ENCODE data around the gene NDUFA11.
"Not testable (repeated sequence)": the region's sequence is repeated elsewhere in the genome, so short reads cannot be mapped to it uniquely, and the experiment has no call there.

Gene NDUFA11

DNA sequence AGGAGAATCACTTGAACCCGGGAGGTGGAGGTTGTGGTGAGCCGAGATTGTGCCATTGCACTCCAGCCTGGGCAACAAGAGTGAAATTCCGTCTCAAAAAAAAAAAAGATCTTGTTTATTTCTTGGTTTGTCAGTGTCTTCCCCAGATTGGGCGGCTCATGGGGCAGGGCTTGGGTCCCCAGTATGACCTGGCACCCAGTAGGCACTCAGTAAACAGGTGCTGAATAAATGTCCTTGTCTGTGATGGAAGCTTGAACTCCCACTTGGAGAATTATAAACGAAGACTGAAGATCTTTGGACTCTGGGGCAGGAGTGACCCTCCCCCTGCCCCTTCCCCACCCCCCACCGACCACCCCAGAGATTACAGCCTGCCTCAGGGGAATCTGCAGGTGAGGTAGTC lies 23.4 kb downstream of the NDUFA11 start:
- H3K27me3 ChIP-seq (ENCODE audit: low read depth, low read length): peaks cover 16% of the 10 kb centered on the region
- no peaks in the 10 kb centered on the region for H3K79me2 ChIP-seq (ENCODE audit: low read length)
- H4K20me1 ChIP-seq (ENCODE audit: insufficient read depth, low read length): no peaks in the 10 kb centered on the region
- H3K27ac ChIP-seq (ENCODE audit: low read length): no peak overlapping the region
- no peak overlapping the region for H3K4me2 ChIP-seq (ENCODE audit: low read length)
- no peak overlapping the region for H3K4me3 ChIP-seq (ENCODE audit: low read length)
- H3K36me3 ChIP-seq (replicated peaks; ENCODE audit: low read depth, low read length): no peaks in the 10 kb centered on the region
- TF ChIP-seq, protein P1, sequence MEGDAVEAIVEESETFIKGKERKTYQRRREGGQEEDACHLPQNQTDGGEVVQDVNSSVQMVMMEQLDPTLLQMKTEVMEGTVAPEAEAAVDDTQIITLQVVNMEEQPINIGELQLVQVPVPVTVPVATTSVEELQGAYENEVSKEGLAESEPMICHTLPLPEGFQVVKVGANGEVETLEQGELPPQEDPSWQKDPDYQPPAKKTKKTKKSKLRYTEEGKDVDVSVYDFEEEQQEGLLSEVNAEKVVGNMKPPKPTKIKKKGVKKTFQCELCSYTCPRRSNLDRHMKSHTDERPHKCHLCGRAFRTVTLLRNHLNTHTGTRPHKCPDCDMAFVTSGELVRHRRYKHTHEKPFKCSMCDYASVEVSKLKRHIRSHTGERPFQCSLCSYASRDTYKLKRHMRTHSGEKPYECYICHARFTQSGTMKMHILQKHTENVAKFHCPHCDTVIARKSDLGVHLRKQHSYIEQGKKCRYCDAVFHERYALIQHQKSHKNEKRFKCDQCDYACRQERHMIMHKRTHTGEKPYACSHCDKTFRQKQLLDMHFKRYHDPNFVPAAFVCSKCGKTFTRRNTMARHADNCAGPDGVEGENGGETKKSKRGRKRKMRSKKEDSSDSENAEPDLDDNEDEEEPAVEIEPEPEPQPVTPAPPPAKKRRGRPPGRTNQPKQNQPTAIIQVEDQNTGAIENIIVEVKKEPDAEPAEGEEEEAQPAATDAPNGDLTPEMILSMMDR (IDR thresholded peaks at IDR 0.05; ENCODE audit: low read depth, low read length): no peak
- TF ChIP-seq EZH2phosphoT487 (IDR thresholded peaks at IDR 0.05; ENCODE audit: low read depth): no peak
- H3K9me3 ChIP-seq (ENCODE audit: insufficient read depth, low read length): no peaks in the 10 kb centered on the region
- H3K9ac ChIP-seq (ENCODE audit: low read length): no peak overlapping the region
- H3K4me1 ChIP-seq (ENCODE audit: low read length): peaks cover 5% of the 10 kb centered on the region; the same call in 1 of the 2 replicates
- H2AFZ ChIP-seq (ENCODE audit: low read depth, low read length): no peak overlapping the region

DNA sequence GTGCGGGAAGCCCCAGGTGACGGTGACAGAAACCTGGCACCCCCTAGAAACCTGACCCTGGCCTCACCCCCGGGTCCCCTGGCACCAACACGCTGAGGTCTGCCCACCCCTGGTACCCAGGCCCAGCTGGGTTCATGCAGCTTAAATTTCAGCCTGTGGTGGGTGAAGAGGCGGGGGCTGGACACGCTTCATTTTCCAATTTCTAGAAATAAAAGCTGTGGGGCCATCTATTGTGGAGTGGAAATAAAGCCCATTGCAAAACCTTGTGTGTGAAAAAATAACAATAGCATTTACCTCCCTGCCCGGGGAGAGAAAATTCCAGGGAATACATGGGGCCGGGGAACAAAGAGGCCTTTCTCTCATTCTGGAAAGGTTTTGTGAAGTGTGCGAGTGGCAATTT lies 25.7 kb downstream of the NDUFA11 start:
- H3K9ac ChIP-seq (ENCODE audit: low read length): no peak overlapping the region
- H3K27ac ChIP-seq (ENCODE audit: low read length): no peak overlapping the region

GRCh38 chr19:5877427-5877826 lies 26.2 kb downstream of the NDUFA11 start:
- Histone ChIP-seq H3K4me2 (ENCODE audit: low read length) (no peak overlapping the region), H4K20me1 (ENCODE audit: insufficient read depth, low read length) (no peaks in the 10 kb centered on the region), H3K36me3 (replicated peaks; ENCODE audit: low read depth, low read length) (no peaks in the 10 kb centered on the region), H3K4me3 (ENCODE audit: low read length) (no peak overlapping the region), H3K9me3 (ENCODE audit: insufficient read depth, low read length) (no peaks in the 10 kb centered on the region), H3K27me3 (ENCODE audit: low read depth, low read length) (peaks cover 15% of the 10 kb centered on the region), H3K4me1 (ENCODE audit: low read length) (no peaks in the 10 kb centered on the region), H3K9ac (ENCODE audit: low read length) (no peak overlapping the region), H2AFZ (ENCODE audit: low read depth, low read length) (no peak overlapping the region), H3K27ac (ENCODE audit: low read length) (no peak overlapping the region), H3K79me2 (ENCODE audit: low read length) (no peaks in the 10 kb centered on the region)
- TF ChIP-seq, protein P1 (IDR thresholded peaks at IDR 0.05; ENCODE audit: low read depth, low read length): no peak
- no peak for TF ChIP-seq EZH2phosphoT487 (IDR thresholded peaks at IDR 0.05; ENCODE audit: low read depth)

More for the DNA sequence above, 25.7 kb downstream of the NDUFA11 start:
- Histone ChIP-seq H3K4me1 (ENCODE audit: low read length) (no peaks in the 10 kb centered on the region), H3K4me3 (ENCODE audit: low read length) (no peak overlapping the region), H3K36me3 (replicated peaks; ENCODE audit: low read depth, low read length) (no peaks in the 10 kb centered on the region), H3K9me3 (ENCODE audit: insufficient read depth, low read length) (no peaks in the 10 kb centered on the region), H3K4me2 (ENCODE audit: low read length) (no peak overlapping the region), H2AFZ (ENCODE audit: low read depth, low read length) (no peak overlapping the region), H3K79me2 (ENCODE audit: low read length) (no peaks in the 10 kb centered on the region), H3K27me3 (ENCODE audit: low read depth, low read length) (peaks cover 16% of the 10 kb centered on the region), H4K20me1 (ENCODE audit: insufficient read depth, low read length) (no peaks in the 10 kb centered on the region)
- TF ChIP-seq, protein P1 (IDR thresholded peaks at IDR 0.05; ENCODE audit: low read depth, low read length): no peak
- TF ChIP-seq EZH2phosphoT487 (IDR thresholded peaks at IDR 0.05; ENCODE audit: low read depth): no peak

GRCh38 chr19:5874496-5874895 lies 29.1 kb downstream of the NDUFA11 start:
- not testable (repeated sequence) for H3K9me3 ChIP-seq (ENCODE audit: insufficient read depth, low read length); H2AFZ ChIP-seq (ENCODE audit: low read depth, low read length); H3K27me3 ChIP-seq (ENCODE audit: low read depth, low read length); H3K27ac ChIP-seq (ENCODE audit: low read length); H3K4me3 ChIP-seq (ENCODE audit: low read length); H4K20me1 ChIP-seq (ENCODE audit: insufficient read depth, low read length); H3K36me3 ChIP-seq (replicated peaks; ENCODE audit: low read depth, low read length); H3K4me2 ChIP-seq (ENCODE audit: low read length); H3K9ac ChIP-seq (ENCODE audit: low read length); H3K79me2 ChIP-seq (ENCODE audit: low read length); H3K4me1 ChIP-seq (ENCODE audit: low read length)

All from OCI-LY3 (cell line).